GM19193 (cell line): ENCODE results near the gene C22orf42.

Experiments
- POLR2A ChIP-seq: IDR thresholded peaks from 4 replicates; pipeline ENCODE4 v1.6.1; 2011; ENCODE audit not compliant: insufficient read depth, insufficient read length; ENCODE audit errors: extremely low read depth

Gene C22orf42

GRCh38 chr22:32199961-32200360 is 40.9 kb upstream of the C22orf42 start:
- TF ChIP-seq POLR2A: no peak

- no peak for TF ChIP-seq POLR2A
These were observed 40.2 kb upstream of the C22orf42 start for GRCh38 chr22:32199341-32199740.

- TF ChIP-seq POLR2A: no peak
These were observed 26.7 kb upstream of the C22orf42 start for GRCh38 chr22:32185821-32186220.

GRCh38 chr22:32183625-32184024 is 24.5 kb upstream of the C22orf42 start:
- TF ChIP-seq POLR2A: no peak

- TF ChIP-seq POLR2A: no peak
These were observed 21.9 kb upstream of the C22orf42 start for GRCh38 chr22:32181043-32181442.

GRCh38 chr22:32177221-32177765 is 18.2 kb upstream of the C22orf42 start:
- no peak for TF ChIP-seq POLR2A

- no peak for TF ChIP-seq POLR2A
These were observed 16.9 kb upstream of the C22orf42 start for GRCh38 chr22:32175683-32176644.

- TF ChIP-seq POLR2A: no peak
These were observed 16.0 kb upstream of the C22orf42 start for GRCh38 chr22:32175115-32175514.

GRCh38 chr22:32165681-32166080 is 6.6 kb upstream of the C22orf42 start:
- TF ChIP-seq POLR2A: no peak

GRCh38 chr22:32164075-32164860 is 5.2 kb upstream of the C22orf42 start:
- TF ChIP-seq POLR2A: no peak

GRCh38 chr22:32144496-32145274 is 14.4 kb downstream of the C22orf42 start:
- TF ChIP-seq POLR2A: no peak

- TF ChIP-seq POLR2A: no peak
These were observed 16.5 kb downstream of the C22orf42 start for GRCh38 chr22:32142600-32142999.

GRCh38 chr22:32132783-32133182 is 26.3 kb downstream of the C22orf42 start:
- TF ChIP-seq POLR2A: no peak

GRCh38 chr22:32132126-32132525 is 27.0 kb downstream of the C22orf42 start:
- no peak for TF ChIP-seq POLR2A

GRCh38 chr22:32130464-32130863 is 28.6 kb downstream of the C22orf42 start:
- no peak for TF ChIP-seq POLR2A
